ENCODE measurements around the gene DPP9. TPM values are rescaled to one million over a fixed set of nuclear protein-coding genes. Genes with fewer than 3 reads are reported as not detected.

The DPP9 gene
- total RNA-seq, 4 donors from 2014 or later, result 32.0 to 50.7 (median 42.9) TPM

- Histone ChIP-seq H3K27ac (no peak overlapping the region), H3K9me3 (no peaks in the 10 kb centered on the region), H3K36me3 (peaks cover 32 to 38% of the 10 kb centered on the region in 2 donors), H3K4me1 (no peaks in the 10 kb centered on the region), H3K4me3 (replicated peaks in 1 of 3) (no peak overlapping the region), H3K27me3 (no peaks in the 10 kb centered on the region)
- WGBS, 2 donors, result 85 to 95% methylated on average over 5 to 7 of the region's 8 CpGs
- TF ChIP-seq POLR2A (IDR thresholded peaks at IDR 0.05) (no peak), CTCF (IDR thresholded peaks at IDR 0.05) (no peak)
- intact Hi-C loops (cut with DNase I), result no loop called here
- DNase-seq, result no peak
Observed at GRCh38 chr19:4711211-4711610, 12.4 kb downstream of the DPP9 start.

- TF ChIP-seq CTCF (IDR thresholded peaks at IDR 0.05) (no peak), POLR2A (IDR thresholded peaks at IDR 0.05) (no peak)
- no peak overlapping the region for H3K4me3 ChIP-seq (replicated peaks in 1 of 3)
- H3K9me3 ChIP-seq, result no peaks in the 10 kb centered on the region
- no peaks in the 10 kb centered on the region for H3K27me3 ChIP-seq
- intact Hi-C loops (cut with DNase I), result no loop called here
- no peaks in the 10 kb centered on the region for H3K4me1 ChIP-seq
- no peak for DNase-seq
- peaks cover 29 to 31% of the 10 kb centered on the region in 2 donors for H3K36me3 ChIP-seq
- 100% methylated on average over 8 of the region's 16 CpGs; no CpG with 5 or more reads in 1 of the 2 donors for WGBS, 2 donors
- no peak overlapping the region for H3K27ac ChIP-seq
Observed at GRCh38 chr19:4710281-4710600, 13.4 kb downstream of the DPP9 start.

- intact Hi-C loops (cut with DNase I), result no loop called here
- no peak for DNase-seq
- no peak for TF ChIP-seq CTCF (IDR thresholded peaks at IDR 0.05)
- TF ChIP-seq POLR2A (IDR thresholded peaks at IDR 0.05), result no peak
- H3K9me3 ChIP-seq, result no peaks in the 10 kb centered on the region
- WGBS, 2 donors, result 87% methylated on average over 15 to 19 of the region's 20 CpGs
- H3K27me3 ChIP-seq, result no peaks in the 10 kb centered on the region
- no peak overlapping the region for H3K4me3 ChIP-seq (replicated peaks in 1 of 3)
- no peaks in the 10 kb centered on the region for H3K4me1 ChIP-seq
- H3K36me3 ChIP-seq, result peaks cover 27 to 30% of the 10 kb centered on the region in 2 donors
- H3K27ac ChIP-seq, result no peak overlapping the region
Observed at GRCh38 chr19:4709440-4710280, 14.0 kb downstream of the DPP9 start.

- H3K4me1 ChIP-seq, result no peaks in the 10 kb centered on the region
- H3K9me3 ChIP-seq, result no peaks in the 10 kb centered on the region
- no peaks in the 10 kb centered on the region for H3K27me3 ChIP-seq
- 90 to 92% methylated on average over 10 of the region's 10 CpGs for WGBS, 2 donors
- peak in 1 of 2 donors; percentile 27 for DNase-seq
- intact Hi-C loops (cut with DNase I), result no loop called here
- H3K36me3 ChIP-seq, result peaks cover 26 to 35% of the 10 kb centered on the region in 2 donors
- H3K27ac ChIP-seq, result no peak overlapping the region
- TF ChIP-seq POLR2A (IDR thresholded peaks at IDR 0.05) (no peak), CTCF (IDR thresholded peaks at IDR 0.05) (no peak)
- no peak overlapping the region for H3K4me3 ChIP-seq (replicated peaks in 1 of 3)
Observed at GRCh38 chr19:4707956-4708650, 15.5 kb downstream of the DPP9 start.

- 84 to 88% methylated on average over 12 of the region's 12 CpGs for WGBS, 2 donors
- no peaks in the 10 kb centered on the region for H3K4me1 ChIP-seq
- no peak overlapping the region for H3K4me3 ChIP-seq (replicated peaks in 1 of 3)
- no peak for DNase-seq
- TF ChIP-seq POLR2A (IDR thresholded peaks at IDR 0.05) (no peak), CTCF (IDR thresholded peaks at IDR 0.05) (no peak)
- no peak overlapping the region for H3K27ac ChIP-seq
- peaks cover 24 to 33% of the 10 kb centered on the region in 2 donors for H3K36me3 ChIP-seq
- H3K9me3 ChIP-seq, result no peaks in the 10 kb centered on the region
- no peaks in the 10 kb centered on the region for H3K27me3 ChIP-seq
- intact Hi-C loops (cut with DNase I), result no loop called here
Observed at GRCh38 chr19:4707322-4707721, 16.3 kb downstream of the DPP9 start.

All from thyroid gland (tissue), 4 donors.